Right lobe of liver (tissue), 4 donors: ENCODE results near the gene ATP4A.

Experiments
- POLR2A ChIP-seq: fragments of 450-650 bp; IDR thresholded peaks from one replicate; pipeline ENCODE4 v1.6.1; 2017; ENCODE audit warnings: antibody characterized with exemption, mild to moderate bottlenecking
- TF ChIP-seq, protein P1 (sequence below), 4 donors: fragments of 200-600 bp in 3 of 4; fragments of 450-650 bp in 1 of 4; IDR thresholded peaks; one replicate each; pipeline versions ENCODE4 v1.5.1 to v1.8.0; 2016 to 2022; ENCODE audit warnings: antibody characterized with exemption in 4 of 4, mild to moderate bottlenecking in 2 of 4
- donor health status: DM: no; HTN: no; CAD: no.
- donor health status: DM: no; HTN: no; CAD: no.
- donor health status: DM: no; HTN: yes; CAD: no.

- TF ChIP-seq, protein P1, sequence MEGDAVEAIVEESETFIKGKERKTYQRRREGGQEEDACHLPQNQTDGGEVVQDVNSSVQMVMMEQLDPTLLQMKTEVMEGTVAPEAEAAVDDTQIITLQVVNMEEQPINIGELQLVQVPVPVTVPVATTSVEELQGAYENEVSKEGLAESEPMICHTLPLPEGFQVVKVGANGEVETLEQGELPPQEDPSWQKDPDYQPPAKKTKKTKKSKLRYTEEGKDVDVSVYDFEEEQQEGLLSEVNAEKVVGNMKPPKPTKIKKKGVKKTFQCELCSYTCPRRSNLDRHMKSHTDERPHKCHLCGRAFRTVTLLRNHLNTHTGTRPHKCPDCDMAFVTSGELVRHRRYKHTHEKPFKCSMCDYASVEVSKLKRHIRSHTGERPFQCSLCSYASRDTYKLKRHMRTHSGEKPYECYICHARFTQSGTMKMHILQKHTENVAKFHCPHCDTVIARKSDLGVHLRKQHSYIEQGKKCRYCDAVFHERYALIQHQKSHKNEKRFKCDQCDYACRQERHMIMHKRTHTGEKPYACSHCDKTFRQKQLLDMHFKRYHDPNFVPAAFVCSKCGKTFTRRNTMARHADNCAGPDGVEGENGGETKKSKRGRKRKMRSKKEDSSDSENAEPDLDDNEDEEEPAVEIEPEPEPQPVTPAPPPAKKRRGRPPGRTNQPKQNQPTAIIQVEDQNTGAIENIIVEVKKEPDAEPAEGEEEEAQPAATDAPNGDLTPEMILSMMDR (IDR thresholded peaks at IDR 0.05): no peak
- no peak for TF ChIP-seq POLR2A
Observed at GRCh38 chr19:35562776-35563175, 682 bp downstream of the ATP4A start.
